ENCODE measurements around the gene NXPH1. TPM values are rescaled to one million over a fixed set of nuclear protein-coding genes. Genes with fewer than 3 reads are reported as not detected.
A peak's percentile ranks its signal among the peaks of the same experiment; 100 is the strongest.

NXPH1 gene
- total RNA-seq, 1 experiment from 2014 or later: 0.59 TPM

GRCh38 chr7:8615019-8615418, 181.6 kb downstream of the NXPH1 start (continued):
- TF ChIP-seq, protein P1, sequence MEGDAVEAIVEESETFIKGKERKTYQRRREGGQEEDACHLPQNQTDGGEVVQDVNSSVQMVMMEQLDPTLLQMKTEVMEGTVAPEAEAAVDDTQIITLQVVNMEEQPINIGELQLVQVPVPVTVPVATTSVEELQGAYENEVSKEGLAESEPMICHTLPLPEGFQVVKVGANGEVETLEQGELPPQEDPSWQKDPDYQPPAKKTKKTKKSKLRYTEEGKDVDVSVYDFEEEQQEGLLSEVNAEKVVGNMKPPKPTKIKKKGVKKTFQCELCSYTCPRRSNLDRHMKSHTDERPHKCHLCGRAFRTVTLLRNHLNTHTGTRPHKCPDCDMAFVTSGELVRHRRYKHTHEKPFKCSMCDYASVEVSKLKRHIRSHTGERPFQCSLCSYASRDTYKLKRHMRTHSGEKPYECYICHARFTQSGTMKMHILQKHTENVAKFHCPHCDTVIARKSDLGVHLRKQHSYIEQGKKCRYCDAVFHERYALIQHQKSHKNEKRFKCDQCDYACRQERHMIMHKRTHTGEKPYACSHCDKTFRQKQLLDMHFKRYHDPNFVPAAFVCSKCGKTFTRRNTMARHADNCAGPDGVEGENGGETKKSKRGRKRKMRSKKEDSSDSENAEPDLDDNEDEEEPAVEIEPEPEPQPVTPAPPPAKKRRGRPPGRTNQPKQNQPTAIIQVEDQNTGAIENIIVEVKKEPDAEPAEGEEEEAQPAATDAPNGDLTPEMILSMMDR (IDR thresholded peaks at IDR 0.05): no peak
- no peak for TF ChIP-seq JUN (CRISPR knock-in tag; IDR thresholded peaks at IDR 0.05)

DNA sequence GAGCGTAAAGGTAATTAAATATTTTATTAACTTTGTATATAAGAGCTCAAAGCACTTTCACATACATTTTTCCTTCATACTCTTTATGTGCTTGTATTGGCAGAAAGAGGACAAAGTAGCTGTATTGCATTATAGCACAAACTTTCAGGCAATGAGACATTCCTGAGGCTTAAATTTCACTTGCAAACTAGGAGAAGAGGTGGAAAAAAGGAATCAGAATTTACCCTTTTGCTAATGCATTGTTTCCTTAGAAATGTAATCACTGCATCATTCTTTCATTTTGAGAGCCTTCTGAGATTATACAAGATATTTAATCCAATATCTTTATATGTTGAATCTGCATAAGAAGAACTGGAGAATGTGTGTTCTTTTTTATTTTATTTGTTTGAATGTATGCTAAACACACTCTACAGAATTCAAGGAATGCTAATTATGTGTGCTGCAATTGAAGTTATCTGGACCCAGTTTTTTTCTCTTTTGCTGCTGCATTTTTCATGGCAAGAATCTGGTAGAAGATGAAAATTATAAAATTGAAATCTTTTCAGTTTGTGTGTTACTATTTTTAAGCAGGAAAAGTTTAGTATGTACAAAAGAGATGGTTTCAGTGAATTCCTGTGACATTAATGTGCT, 185.1 kb downstream of the NXPH1 start:
- TF ChIP-seq IRF2 (CRISPR knock-in tag; IDR thresholded peaks at IDR 0.05; ENCODE audit: borderline replicate concordance, low read depth) (no peak), TP53 (CRISPR knock-in tag; IDR thresholded peaks at IDR 0.05) (no peak), SOX15 (CRISPR knock-in tag; IDR thresholded peaks at IDR 0.05) (no peak), RELA (CRISPR knock-in tag; IDR thresholded peaks at IDR 0.05; ENCODE audit: borderline replicate concordance) (no peak), ZNF532 (CRISPR knock-in tag; IDR thresholded peaks at IDR 0.05; ENCODE audit: borderline replicate concordance) (no peak), ZNF219 (CRISPR knock-in tag; IDR thresholded peaks at IDR 0.05; ENCODE audit: borderline replicate concordance) (no peak), PREB (CRISPR knock-in tag; IDR thresholded peaks at IDR 0.05; ENCODE audit: borderline replicate concordance) (no peak), ELF4 (CRISPR knock-in tag; IDR thresholded peaks at IDR 0.05; ENCODE audit: low read depth) (no peak), EMX1 (CRISPR knock-in tag; IDR thresholded peaks at IDR 0.05) (no peak), TEAD1 (CRISPR knock-in tag; IDR thresholded peaks at IDR 0.05) (no peak), MYBL2 (CRISPR knock-in tag; IDR thresholded peaks at IDR 0.05) (no peak)
- TF ChIP-seq, protein P2, sequence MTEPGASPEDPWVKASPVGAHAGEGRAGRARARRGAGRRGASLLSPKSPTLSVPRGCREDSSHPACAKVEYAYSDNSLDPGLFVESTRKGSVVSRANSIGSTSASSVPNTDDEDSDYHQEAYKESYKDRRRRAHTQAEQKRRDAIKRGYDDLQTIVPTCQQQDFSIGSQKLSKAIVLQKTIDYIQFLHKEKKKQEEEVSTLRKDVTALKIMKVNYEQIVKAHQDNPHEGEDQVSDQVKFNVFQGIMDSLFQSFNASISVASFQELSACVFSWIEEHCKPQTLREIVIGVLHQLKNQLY (CRISPR knock-in tag; IDR thresholded peaks at IDR 0.05): no peak
- TF ChIP-seq, protein P3, sequence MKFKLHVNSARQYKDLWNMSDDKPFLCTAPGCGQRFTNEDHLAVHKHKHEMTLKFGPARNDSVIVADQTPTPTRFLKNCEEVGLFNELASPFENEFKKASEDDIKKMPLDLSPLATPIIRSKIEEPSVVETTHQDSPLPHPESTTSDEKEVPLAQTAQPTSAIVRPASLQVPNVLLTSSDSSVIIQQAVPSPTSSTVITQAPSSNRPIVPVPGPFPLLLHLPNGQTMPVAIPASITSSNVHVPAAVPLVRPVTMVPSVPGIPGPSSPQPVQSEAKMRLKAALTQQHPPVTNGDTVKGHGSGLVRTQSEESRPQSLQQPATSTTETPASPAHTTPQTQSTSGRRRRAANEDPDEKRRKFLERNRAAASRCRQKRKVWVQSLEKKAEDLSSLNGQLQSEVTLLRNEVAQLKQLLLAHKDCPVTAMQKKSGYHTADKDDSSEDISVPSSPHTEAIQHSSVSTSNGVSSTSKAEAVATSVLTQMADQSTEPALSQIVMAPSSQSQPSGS (CRISPR knock-in tag; IDR thresholded peaks at IDR 0.05; ENCODE audit: borderline replicate concordance, low read depth): no peak
- POLR2A ChIA-PET: no interaction called here
- ATAC-seq (peak; percentile 29; the same call in 1 of the 2 replicates), DNase-seq (ENCODE audit: low spot score) (no peak)
- Mint-ChIP-seq H3K27me3 (ENCODE audit: low read depth) (no peaks in the 10 kb centered on the region), H3K4me1 (peaks cover 35% of the 10 kb centered on the region), H3K9me3 (no peaks in the 10 kb centered on the region; the same call in 1 of the 2 replicates), H3K36me3 (no peaks in the 10 kb centered on the region), H3K27ac (peak overlapping the region; percentile 94), H3K4me3 (no peak overlapping the region)
- CTCF ChIA-PET: no interaction called here

Measured in WTC11 (cell line).